IPS-20b (cell line): ENCODE data around the gene FGF12.

Experiments
- H3K27ac ChIP-seq: one replicate; pipeline ENCODE4 v1.5.1; 2013; ENCODE audit warnings: low read length
- H3K27me3 ChIP-seq: 2 replicates; pipeline ENCODE4 v1.6.1; 2013; ENCODE audit warnings: mild to moderate bottlenecking, low read length, inconsistent platforms; ENCODE audit not compliant: insufficient read depth
- H3K36me3 ChIP-seq: 2 replicates; pipeline ENCODE4 v1.6.1; 2013; ENCODE audit warnings: low read depth, mild to moderate bottlenecking, inconsistent platforms, low read length, moderate library complexity; ENCODE audit not compliant: insufficient read depth
- H3K4me1 ChIP-seq: 2 replicates; pipeline ENCODE4 v1.6.1; 2013; ENCODE audit warnings: mild to moderate bottlenecking, control low read depth, inconsistent platforms, low read length, moderate library complexity; ENCODE audit not compliant: insufficient read depth
- H3K4me3 ChIP-seq: 2 replicates; pipeline ENCODE4 v1.5.1; 2013; ENCODE audit warnings: mild to moderate bottlenecking, low read length, inconsistent platforms
- H3K9ac ChIP-seq: 2 replicates; pipeline ENCODE4 v1.6.1; 2013; ENCODE audit warnings: low read depth, mild to moderate bottlenecking, inconsistent platforms, low read length, moderate library complexity
- H3K9me3 ChIP-seq: 2 replicates; pipeline ENCODE4 v1.6.1; 2013; ENCODE audit warnings: mild to moderate bottlenecking, low read depth, low read length, inconsistent platforms; ENCODE audit not compliant: insufficient read depth

FGF12 gene

DNA sequence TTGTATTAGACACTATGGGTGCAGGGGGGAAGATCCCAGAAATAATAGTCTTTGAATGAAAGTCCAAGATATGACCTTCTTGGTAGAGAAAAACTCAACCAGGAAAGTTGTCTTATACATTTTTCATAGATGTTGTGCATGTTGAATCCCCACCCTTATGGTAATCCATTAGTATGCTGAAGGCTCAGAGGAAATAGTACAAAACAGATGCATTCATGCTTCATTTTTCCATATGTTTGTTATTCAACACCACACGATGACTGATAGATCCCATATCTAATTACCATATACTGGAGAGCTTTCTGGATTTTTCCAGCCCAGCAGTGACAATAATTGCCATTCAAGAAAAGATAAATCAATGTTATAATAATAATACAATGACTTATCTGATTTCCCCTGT is 487.4 kb downstream of the FGF12 start:
- Histone ChIP-seq H3K27me3 (no peaks in the 10 kb centered on the region), H3K4me1 (peaks cover 12% of the 10 kb centered on the region; the same call in 1 of the 2 replicates), H3K9me3 (no peaks in the 10 kb centered on the region), H3K9ac (no peak overlapping the region), H3K27ac (no peak overlapping the region), H3K4me3 (no peak overlapping the region), H3K36me3 (no peaks in the 10 kb centered on the region)

GRCh38 chr3:192237992-192238608 is 489.2 kb downstream of the FGF12 start:
- Histone ChIP-seq H3K4me3 (no peak overlapping the region), H3K9ac (no peak overlapping the region), H3K9me3 (no peaks in the 10 kb centered on the region), H3K36me3 (no peaks in the 10 kb centered on the region), H3K4me1 (peaks cover 12% of the 10 kb centered on the region; the same call in 1 of the 2 replicates), H3K27me3 (no peaks in the 10 kb centered on the region), H3K27ac (no peak overlapping the region)

DNA sequence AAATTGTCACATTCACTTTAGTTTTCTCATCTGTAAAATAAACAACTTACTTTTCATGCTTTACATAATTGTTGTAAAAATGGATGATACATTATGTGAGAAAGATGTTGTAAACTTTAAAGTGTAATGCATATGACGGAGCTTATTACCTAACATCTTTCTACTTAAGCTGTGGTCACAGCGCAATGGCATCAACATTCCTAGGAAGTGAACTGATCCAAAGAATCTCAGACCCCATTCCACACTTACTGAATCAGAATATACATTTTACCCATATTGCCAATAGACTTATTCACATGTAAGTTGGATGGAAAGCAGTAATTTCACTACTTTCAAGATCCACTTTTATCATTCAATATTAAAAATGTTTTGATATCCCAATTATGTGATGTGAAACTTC is 497.5 kb downstream of the FGF12 start:
- Histone ChIP-seq H3K27me3 (no peaks in the 10 kb centered on the region), H3K4me3 (no peak overlapping the region), H3K36me3 (no peaks in the 10 kb centered on the region), H3K27ac (no peak overlapping the region), H3K9me3 (no peaks in the 10 kb centered on the region), H3K4me1 (no peaks in the 10 kb centered on the region), H3K9ac (no peak overlapping the region)

- Histone ChIP-seq H3K27me3 (no peaks in the 10 kb centered on the region), H3K9ac (no peak overlapping the region), H3K36me3 (no peaks in the 10 kb centered on the region), H3K4me1 (no peaks in the 10 kb centered on the region), H3K4me3 (no peak overlapping the region), H3K9me3 (no peaks in the 10 kb centered on the region), H3K27ac (no peak overlapping the region)
Observed at GRCh38 chr3:192224634-192225155, 502.6 kb downstream of the FGF12 start.

DNA sequence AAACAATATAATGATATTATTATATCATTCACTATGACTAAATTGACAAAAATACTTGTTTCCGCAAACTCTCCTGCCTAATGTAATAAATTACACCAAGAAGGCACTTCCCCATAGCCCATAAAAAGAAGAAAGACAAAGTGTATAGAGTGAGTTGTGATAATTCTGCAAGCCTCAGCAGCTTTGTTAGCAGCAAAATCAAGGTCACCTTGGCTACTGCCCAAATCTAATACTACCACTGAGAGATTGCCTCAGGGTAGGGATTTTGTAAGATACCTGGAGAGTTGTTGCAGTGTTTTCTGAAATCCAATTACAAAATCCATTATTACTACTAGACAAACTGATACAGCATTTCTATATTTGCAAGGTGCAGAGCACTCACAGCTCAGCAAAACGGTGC is 503.5 kb downstream of the FGF12 start:
- H3K4me3 ChIP-seq, result no peak overlapping the region
- H3K9ac ChIP-seq, result no peak overlapping the region
- H3K4me1 ChIP-seq, result no peaks in the 10 kb centered on the region
- no peak overlapping the region for H3K27ac ChIP-seq
- no peaks in the 10 kb centered on the region for H3K9me3 ChIP-seq
- H3K27me3 ChIP-seq, result no peaks in the 10 kb centered on the region
- no peaks in the 10 kb centered on the region for H3K36me3 ChIP-seq

DNA sequence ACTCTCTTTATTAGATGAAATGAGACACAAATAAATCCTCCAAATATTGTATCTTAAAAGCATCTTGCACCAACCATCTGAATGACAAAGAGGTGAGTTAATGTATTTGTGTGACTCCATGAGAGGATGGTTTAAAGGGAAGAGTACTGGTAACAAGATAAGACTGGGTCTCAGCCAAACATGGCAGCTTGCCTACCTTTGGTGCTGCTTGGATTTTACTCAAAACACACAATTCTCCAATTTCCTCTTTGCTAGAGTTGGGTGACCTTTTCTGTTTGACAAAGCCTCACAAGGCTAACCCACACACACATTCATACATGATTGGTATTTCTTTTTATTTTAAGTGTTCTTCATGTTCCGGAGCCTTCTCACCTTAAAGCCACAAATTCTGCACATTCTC is 506.4 kb downstream of the FGF12 start:
- Histone ChIP-seq H3K9ac (no peak overlapping the region), H3K4me3 (no peak overlapping the region), H3K4me1 (no peaks in the 10 kb centered on the region), H3K27ac (no peak overlapping the region), H3K9me3 (no peaks in the 10 kb centered on the region), H3K27me3 (no peaks in the 10 kb centered on the region), H3K36me3 (no peaks in the 10 kb centered on the region)

DNA sequence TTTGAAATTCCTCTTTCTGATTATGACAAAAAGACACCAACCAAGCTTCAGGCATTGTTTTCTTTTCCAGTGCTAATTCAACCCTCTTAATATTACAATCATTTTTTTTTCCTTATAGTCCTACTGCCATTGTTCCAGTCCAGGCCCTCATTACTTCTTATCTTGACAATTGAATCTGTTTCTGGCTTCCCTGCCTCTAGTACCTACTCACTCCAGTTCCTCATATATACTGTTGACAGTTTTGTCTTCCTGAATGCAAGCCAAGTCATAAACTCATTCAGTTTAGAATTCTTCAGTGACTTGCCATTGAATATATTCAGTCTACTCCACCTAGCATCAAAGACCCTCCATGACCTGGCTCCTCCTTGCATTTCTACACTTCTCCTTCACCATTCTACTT is 507.4 kb downstream of the FGF12 start:
- H3K9ac ChIP-seq, result no peak overlapping the region
- no peaks in the 10 kb centered on the region for H3K36me3 ChIP-seq
- no peaks in the 10 kb centered on the region for H3K4me1 ChIP-seq
- H3K27ac ChIP-seq, result no peak overlapping the region
- H3K27me3 ChIP-seq, result no peaks in the 10 kb centered on the region
- H3K9me3 ChIP-seq, result no peaks in the 10 kb centered on the region
- no peak overlapping the region for H3K4me3 ChIP-seq

GRCh38 chr3:192216067-192216466 is 511.3 kb downstream of the FGF12 start:
- Histone ChIP-seq H3K27ac (no peak overlapping the region), H3K36me3 (no peaks in the 10 kb centered on the region), H3K27me3 (no peaks in the 10 kb centered on the region), H3K4me3 (no peak overlapping the region), H3K9me3 (no peaks in the 10 kb centered on the region), H3K9ac (no peak overlapping the region), H3K4me1 (peaks cover 9% of the 10 kb centered on the region; the same call in 1 of the 2 replicates)

DNA sequence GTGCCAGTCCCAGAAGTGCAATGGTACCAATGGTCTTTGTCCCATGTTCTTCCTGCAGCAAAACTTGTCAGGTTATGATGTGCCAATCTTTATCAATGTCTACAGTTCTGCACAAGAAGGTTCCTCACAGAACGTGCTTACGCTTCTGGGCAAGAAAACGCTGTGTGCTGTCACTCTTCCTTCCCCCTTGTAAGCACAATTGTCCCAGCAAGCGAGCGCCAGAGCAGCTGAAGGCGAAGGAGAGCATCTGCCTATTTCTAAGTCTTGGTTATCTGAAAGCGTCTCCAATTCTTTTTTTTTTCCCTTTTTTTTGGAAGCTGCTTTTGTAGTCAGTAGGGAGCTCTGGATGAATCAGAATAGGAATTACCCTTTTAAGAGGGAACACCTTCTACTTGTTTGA is 514.4 kb downstream of the FGF12 start:
- Histone ChIP-seq H3K27ac (no peak overlapping the region), H3K27me3 (no peaks in the 10 kb centered on the region), H3K4me3 (no peak overlapping the region), H3K9me3 (no peaks in the 10 kb centered on the region), H3K36me3 (no peaks in the 10 kb centered on the region), H3K9ac (no peak overlapping the region), H3K4me1 (peaks cover 9% of the 10 kb centered on the region; the same call in 1 of the 2 replicates)

- H3K4me3 ChIP-seq, result no peak overlapping the region
Observed at GRCh38 chr3:192212335-192212734, 515.0 kb downstream of the FGF12 start.

DNA sequence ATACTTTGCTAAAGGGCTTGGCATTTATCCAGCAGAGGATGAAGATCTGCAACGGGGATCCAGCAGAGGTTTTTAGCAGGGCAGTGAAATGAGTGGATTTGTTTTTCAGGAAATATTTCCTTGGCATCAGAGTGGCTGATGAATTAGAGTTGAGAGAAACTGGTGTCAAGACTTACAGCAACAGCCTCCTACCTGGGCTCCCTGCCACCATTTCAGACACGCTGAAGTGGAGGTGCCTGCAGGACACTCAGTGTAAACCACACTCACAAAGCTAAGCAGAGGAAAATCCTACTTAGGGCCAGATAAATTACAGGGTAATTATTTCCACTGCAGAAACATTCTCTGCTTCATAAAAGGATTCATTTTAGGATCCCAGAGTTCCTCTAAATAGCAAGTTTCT is 519.7 kb downstream of the FGF12 start:
- H3K9me3 ChIP-seq, result no peaks in the 10 kb centered on the region
- H3K4me1 ChIP-seq, result peaks cover 6% of the 10 kb centered on the region; the same call in 1 of the 2 replicates
- no peak overlapping the region for H3K9ac ChIP-seq
- no peaks in the 10 kb centered on the region for H3K27me3 ChIP-seq
- no peaks in the 10 kb centered on the region for H3K36me3 ChIP-seq
- no peak overlapping the region for H3K4me3 ChIP-seq
- H3K27ac ChIP-seq, result no peak overlapping the region

More at GRCh38 chr3:192212335-192212734, 515.0 kb downstream of the FGF12 start:
- H3K27ac ChIP-seq, result no peak overlapping the region
- H3K27me3 ChIP-seq, result no peaks in the 10 kb centered on the region
- H3K9me3 ChIP-seq, result no peaks in the 10 kb centered on the region
- no peaks in the 10 kb centered on the region for H3K36me3 ChIP-seq
- H3K9ac ChIP-seq, result no peak overlapping the region
- H3K4me1 ChIP-seq, result peaks cover 9% of the 10 kb centered on the region; the same call in 1 of the 2 replicates

DNA sequence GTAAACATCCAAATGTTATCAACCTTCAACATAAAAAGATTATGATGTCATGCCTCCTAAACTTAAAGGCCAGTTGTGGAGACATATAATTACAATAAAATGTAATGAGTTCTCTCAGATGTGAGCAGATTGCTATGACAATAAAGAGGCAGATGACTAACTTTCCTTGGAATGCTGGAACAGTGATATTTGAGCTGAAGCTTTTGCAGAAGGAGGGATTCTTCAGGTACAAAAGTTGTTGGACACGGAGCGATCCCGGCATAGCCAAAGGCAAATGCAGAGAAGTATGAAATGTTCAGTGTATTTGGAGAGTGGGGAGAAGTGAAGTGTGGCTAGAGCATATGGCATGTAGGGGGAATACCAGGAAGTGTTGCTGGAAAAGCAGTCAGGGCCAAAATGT is 520.1 kb downstream of the FGF12 start:
- Histone ChIP-seq H3K27me3 (no peaks in the 10 kb centered on the region), H3K4me3 (no peak overlapping the region), H3K9me3 (no peaks in the 10 kb centered on the region), H3K4me1 (peaks cover 5% of the 10 kb centered on the region; the same call in 1 of the 2 replicates), H3K27ac (no peak overlapping the region), H3K9ac (no peak overlapping the region), H3K36me3 (no peaks in the 10 kb centered on the region)
